NAMALWA (cell line): Measurements from ENCODE around the gene CCR9.
"Not testable (repeated sequence)": the region's sequence is repeated elsewhere in the genome, so short reads cannot be mapped to it uniquely, and the experiment has no call there.

ENCODE experiments used
- DNase-seq: peaks from one replicate; pipeline ENCODE4 v3.0.0-alpha.2; 2015; ENCODE audit warnings: low spot score

CCR9 gene, protein sequence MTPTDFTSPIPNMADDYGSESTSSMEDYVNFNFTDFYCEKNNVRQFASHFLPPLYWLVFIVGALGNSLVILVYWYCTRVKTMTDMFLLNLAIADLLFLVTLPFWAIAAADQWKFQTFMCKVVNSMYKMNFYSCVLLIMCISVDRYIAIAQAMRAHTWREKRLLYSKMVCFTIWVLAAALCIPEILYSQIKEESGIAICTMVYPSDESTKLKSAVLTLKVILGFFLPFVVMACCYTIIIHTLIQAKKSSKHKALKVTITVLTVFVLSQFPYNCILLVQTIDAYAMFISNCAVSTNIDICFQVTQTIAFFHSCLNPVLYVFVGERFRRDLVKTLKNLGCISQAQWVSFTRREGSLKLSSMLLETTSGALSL

DNA sequence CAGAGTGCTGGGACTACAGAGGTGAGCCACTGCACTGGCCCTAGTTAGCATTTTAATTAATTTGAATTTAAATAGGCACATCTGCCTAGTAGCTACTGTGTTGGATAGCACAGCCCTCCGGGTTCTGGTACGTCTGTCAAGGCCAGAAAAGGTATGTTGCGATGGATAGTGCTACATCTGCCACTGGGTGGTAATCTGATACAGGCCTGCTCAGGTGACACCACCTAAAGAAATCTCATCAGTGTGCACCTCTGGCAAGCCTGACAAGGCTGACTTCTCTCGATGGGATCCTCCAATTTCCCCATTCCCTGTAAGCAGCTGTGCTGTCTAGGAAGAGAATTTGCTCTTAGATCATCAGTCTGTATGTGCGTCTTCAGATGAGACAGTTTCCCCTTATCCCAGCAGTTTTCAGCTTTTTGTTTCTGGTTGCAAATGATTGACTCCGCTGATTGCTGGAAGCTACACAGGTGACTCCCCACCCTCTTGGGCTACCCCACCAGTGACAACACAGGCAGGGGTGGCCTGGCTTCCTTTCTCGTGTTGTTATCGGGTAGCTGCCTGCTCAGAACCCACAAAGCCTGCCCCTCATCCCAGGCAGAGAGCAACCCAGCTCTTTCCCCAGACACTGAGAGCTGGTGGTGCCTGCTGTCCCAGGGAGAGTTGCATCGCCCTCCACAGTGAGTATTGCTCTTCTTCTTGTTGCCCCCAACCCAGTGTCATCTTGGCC, at the start of gene CCR9:
TSS of gene CCR9 (plus strand) at position 565 of the 727 bp plus-strand sequence. CDS start 8,391 bp downstream, outside the sequence.
- no peak for DNase-seq

DNA sequence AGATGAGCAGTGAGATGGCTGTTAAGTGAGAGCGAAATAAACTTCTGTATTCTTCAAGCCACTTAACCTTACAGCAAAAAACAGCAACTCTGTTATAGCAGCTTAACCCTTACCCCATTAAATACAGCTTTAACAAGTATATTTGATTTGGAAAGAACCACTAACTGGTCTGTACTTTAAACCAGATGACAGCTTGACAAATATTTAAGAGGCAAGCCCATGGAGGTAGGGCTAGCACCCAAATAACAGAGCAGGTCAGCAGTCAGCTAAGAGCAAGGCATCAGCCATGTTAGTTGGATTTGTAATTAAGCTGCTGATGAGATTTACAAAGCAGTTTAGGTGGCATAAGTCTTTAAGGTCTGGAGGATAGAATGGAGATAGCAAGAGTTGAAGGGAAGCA, 47.9 kb upstream of the CCR9 start:
- DNase-seq = no peak

DNA sequence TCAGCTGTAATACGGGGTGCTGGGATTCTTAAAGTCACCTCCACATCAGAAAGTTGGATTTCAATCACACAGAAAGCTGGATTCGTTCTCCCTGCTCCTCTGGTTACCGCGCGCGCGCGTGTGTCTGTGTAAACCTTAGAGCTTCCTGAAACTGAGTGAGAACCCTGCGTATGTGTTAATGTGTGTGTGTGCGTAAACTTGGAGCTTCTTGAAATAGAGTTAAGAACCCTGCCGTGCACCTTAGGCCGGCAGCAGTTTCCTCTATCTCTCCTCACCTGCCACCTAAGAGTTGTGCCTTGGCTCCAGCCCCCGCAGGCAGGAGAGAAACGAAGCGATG, 45.0 kb upstream of the CCR9 start:
- no peak for DNase-seq

DNA sequence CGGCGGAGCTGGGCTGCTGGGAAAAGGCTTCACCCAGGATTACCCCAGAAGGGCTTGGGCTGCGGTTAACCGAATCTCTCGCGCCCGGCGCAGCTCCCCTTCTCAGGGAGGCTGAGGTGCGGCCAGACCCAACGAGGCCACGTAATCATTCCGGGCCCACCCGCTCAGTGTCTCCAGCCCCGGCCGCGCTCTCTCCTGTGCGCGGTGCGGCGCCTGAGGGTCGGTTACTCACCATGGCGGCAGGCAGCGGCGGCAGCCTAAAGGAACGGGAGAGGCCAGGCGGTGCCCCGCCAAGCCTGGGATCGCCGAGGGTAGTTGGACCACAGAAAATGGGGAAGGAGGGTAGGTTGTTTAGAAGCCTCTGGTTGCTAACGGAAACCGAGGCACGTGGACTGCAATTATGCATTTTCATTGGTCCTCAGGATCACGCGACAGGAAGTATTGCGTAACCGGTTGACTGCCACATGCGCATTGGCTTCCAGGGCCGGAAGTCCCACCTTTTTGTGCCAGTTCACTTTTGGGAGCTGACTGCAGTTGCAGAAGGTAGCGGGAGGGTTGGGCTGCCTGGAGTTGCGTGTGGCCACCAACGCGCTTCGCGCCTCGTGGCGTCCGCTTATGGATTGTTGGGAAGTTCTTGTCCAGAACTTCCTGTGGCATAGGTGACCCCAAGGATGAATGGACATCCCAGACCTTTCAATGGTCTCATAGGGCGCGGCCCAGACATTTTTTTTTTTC, 44.4 kb upstream of the CCR9 start, which contains the start of gene LZTFL1:
TSS of gene LZTFL1 (minus strand) at position 363 of the 735 bp plus-strand sequence. CDS start at position 235, 128 bp downstream.
- no peak for DNase-seq

DNA sequence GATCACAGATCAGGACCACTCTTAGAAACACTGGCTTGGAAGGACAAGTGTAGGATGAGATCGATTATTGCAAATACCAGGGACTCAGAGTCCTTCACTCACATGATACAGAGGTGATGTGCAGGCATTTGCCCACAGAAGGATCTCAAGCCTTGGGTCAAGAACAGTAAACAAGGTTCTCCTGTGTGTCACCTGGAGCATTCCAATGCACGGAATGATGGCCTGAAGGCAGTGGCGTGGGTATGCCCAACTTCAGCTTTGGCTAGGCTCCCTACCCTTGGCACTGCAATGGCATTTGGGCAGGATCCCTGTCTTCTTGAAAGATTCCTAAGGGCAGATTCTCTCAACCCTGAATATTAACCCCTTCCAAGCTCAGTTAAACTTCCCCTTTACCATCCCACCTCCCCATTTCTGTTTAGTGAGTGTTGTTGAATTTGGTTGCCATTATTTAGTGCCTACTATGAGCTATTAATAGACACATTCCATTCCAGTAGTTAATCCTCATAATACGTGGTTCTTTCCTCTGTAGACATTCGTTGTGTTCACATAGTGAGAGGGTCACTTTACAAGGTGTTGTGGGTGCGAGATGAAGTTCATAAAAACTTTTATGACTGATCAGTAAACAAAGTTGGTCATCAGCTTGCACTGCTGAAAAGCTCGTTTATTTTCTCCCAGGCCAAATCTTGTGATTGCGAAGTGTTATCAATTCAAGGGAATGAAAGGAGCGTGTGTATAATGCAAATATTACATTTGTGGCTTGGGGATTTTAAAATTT, 43.3 kb upstream of the CCR9 start:
- DNase-seq = no peak

DNA sequence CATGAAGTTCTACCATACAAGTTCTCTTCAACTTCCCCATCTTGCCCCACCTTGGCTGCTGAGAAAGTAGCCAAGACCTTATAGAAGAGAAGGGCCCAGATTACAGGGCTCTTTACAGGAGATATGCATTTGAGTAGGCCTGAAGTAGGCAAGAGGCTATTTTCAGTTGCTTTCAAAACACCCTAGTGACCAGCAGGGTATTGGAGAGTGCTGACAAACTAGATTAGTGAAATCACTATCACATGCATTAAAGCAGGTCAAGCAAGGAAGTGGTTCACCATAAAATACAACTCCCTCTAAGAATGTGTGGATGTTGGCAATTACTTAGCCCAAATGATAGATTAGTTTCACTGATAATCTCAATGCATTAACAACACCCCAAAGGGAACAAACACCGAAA, 41.7 kb upstream of the CCR9 start:
- DNase-seq = no peak

DNA sequence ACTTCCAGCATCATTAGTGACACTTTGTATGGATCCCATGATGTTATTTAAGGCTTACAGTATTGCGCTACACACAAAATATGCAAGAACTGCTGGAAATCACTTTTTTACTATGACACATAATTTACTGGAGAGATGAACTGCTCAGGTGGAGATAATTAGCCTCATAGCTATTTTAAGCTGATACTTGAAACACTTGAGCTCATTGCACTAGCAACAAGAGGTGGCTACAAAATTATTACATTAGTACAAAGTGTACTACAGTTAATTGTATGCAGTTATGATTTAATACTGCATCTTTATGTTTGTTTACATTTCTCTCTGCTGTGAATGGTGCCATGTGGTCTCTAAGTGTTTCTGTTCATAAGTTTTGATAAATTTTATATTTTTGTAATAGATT, 38.0 kb upstream of the CCR9 start:
- no peak for DNase-seq

DNA sequence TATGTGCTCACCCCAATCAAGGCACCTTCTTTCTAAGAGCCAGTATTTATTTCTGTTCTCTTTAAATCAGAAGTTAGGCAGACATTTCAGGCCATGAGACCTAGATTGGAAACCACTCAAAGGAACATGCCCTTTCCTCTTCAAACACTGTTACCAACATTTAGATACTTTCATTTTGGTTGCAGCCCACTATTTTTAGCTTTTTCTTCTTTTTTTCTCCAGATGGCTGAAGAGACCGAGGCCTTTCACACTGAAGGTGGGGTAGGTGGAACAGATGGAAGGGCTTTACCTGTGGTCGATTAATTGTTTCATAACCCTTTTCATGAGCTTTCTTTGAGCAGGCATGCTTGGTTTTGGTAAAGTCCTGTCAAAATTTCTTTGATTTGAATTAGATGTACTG, 33.5 kb upstream of the CCR9 start:
- DNase-seq = no peak

DNA sequence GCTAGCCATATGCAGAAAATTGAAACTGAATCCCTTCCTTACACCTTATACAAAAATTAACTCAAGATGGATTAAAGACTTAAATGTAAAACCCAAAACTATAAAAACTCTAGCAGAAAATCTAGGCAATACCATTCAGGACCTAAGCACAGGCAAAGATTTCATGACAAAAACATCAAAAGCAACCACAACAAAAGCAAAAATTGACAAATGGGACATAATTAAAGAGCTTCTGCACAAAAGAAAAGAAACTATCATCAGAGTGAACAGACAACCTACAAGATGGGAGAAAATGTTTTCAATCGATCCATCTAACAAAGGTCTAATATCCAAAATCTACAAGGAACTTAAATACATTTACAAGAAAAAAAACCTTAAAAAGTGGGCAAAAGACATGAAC, 30.0 kb upstream of the CCR9 start:
- DNase-seq = not testable (repeated sequence)

DNA sequence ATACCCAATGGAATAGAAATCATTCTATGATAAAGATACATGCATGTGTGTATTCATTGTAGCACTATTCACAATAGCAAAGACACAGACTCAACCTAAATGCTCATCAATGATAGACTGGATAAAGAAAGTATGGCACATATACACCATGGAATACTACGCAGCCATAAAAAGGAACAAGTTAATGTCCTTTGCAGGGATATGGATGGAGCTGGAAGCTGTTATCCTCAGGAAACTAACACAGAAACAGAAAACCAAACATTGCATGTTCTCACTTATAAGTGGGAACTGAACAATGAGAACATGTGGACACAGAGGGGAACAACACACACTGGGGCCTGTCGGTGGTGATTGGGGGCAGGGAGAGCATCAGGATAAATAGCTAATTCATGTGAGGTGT, 29.3 kb upstream of the CCR9 start:
- DNase-seq = not testable (repeated sequence)

DNA sequence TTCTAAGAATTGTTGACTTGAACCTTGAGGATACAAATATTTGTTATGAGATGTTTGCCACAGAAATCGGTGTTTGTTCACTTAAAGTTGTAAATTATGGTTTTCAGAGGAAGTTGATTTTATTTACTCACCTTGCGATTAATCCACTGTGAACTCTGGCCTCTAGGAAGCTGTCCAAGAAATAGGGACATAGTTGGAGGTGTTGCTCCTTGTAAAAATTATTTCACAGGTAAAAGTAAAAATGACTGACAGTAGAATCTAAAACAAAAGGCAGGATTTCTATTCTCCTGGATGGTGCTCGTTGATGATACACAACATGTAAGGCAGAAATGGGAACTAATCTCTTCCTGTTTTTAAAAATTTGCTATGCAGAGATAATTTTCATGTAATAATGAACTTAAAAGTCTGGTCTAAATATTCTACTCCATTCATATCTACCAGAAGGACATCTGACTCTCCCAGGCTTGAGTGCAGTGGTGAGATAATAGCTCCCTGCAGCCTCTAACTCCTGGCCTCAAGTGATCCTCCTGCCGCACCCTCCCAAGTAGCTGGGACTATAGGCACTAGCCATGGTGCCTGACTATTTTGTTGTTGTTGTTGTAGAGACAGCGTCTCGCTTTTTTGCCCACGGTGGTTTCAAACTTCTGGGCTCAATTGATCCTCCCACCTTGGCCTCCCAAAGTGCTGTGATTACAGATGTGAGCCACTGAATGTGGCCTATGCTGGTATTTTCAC, 27.4 kb upstream of the CCR9 start:
- DNase-seq = no peak

DNA sequence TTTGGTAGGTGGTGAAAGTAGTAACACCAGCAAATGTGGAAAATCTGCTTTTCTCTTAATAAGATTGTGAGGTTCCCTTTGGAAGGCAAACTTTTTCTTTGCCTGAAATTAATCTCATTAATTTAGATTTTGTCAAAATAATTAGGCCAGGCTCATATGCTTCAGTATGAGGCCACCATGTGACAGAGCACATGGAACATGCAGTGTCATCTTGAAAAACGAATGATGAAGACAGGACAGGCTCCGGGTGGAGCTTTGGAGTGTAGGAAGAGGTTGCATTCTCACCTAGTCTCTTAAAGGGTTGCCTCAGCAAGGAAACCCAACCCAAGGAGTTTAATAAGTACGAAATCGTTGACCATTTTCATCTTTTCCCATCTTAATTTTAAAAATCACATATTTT, 25.9 kb upstream of the CCR9 start:
- no peak for DNase-seq

DNA sequence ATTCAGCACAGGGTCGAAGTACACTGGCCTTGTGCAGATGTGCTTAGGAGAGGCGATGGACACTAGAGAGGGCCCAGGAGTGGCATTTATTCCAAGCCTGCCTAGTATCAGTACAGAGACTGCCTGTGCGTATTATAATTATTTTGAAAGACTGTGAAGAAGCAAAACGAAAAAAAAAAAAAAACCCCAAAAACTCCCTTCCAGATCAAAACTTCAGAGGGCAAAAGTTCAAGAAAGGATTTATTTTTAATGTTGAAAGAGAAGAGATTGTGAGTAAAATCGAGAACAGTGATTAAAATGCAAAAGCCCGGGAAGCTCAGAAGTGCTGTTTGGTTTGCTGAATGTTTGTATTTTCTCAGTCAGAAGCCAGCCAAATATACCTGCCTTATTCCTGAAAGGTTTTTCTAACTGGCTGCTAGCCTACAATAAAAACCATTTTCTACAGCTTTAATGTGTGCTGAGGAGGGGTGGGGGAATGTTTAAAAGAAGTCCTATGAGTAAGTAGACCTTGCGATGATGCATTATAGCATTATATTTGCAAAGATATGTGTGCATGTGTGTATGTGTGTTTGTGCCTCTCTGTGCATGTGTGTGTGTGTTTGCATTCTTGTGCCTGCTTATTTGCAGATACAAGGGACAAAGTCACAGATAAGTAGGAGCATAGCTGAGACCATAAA, 25.2 kb upstream of the CCR9 start:
- DNase-seq = no peak

DNA sequence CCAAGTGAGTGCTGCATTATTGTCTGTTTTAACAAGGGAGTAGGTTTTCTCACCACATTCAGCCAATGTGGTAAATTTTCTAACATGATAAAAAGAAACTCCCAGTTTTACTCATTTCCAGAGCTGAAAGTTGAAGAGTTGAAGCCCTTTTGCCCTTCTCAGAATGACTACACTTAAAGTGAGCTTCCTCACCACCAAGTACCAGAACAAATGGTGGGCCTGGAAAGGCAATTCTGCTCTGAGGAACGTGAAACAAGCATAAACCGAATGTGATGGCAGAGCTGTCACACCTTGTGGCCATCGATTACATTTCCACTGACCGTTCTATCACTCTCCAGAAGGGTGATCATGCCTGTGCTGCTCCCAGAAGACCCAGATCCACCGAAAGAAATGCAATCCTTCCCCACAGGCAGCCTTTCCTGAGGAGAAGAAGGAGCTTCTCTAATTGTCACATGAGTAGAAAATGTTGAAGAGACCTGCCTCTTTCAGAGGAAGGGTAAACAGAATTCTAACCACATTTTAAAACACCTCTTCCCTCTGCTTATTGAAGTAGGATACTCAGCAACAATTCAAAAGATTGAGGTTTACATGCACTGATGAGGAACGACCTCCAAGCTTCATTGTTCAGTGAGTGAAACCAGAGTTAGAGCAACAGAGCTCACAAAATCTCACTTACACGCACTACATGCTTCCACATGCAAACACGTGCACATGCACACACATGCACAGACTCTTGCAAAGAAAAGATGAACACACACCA, 21.4 kb upstream of the CCR9 start:
- no peak for DNase-seq

DNA sequence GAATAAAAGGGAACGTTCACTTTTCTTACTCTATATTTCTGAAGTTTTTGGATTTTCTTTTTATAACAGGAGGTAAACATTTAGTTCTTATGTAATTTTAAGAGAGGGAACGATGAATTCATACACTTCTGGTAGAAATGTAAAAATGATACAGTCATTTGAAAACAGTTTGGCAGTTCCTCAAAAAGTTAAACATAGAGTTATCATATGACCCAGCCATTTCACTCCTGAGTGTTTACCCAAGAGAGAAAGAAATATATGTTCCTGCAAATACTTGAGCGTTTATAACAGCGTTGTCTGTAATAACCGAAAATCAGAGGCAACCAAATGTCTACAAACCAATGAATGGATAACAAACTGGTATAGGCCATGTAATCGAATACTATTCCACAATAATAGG, 20.8 kb upstream of the CCR9 start:
- DNase-seq = no peak

DNA sequence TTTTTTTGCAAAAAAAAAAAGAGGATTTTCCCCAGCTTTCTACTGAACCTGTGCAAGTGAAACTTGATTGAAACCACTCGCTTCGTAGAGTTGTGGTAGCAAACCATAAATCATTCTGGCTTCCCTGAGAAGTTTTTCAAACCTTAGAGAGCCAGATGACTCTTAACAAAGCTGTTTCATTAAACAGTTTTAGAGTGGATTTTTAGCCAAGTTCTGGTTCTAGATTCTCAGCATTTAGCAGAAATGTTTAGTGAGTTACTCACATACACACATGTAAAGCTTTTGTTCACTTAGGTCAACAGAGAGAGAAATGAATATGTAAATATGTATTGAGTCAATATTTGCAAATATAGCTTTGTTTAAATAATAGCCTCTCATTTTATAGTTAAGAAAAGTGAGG, 18.1 kb upstream of the CCR9 start:
- DNase-seq = no peak

DNA sequence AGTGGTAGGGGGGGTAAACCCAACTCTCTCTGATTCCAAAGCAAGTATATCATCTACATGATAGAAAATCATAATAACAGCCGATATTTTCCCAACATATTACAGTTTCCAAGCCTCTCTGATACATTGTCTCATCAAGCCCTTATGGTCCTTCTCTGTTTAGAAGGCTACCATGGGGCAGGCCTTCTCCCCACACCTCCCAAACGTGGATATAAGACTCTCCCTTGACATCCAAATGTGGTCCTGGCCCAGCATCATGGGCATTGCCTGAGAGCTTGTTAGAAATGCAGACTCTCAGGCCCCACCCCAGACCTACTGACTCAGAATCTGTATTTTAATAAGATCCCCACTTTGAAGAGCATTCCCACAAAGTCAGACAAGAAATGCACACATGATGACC, 17.7 kb upstream of the CCR9 start:
- no peak for DNase-seq

DNA sequence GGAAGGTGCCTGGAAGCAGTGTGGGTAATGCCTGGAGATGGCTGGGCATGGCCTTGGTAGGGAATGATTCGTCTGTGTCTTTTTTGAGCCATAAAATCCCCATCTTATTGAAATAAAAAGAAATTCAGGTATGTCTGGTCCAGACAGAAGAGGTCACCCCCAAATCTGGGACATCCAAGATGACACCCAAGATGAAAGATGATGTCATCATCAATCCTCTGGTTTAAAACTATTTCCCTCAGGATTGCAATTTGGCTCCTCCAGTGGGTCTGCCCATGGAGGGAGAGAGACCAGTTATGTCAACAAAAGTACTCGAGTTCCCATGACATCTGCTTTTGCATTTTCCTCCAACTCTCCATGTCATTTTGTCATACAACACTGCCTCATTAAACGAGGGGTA, 16.7 kb upstream of the CCR9 start:
- DNase-seq = no peak

DNA sequence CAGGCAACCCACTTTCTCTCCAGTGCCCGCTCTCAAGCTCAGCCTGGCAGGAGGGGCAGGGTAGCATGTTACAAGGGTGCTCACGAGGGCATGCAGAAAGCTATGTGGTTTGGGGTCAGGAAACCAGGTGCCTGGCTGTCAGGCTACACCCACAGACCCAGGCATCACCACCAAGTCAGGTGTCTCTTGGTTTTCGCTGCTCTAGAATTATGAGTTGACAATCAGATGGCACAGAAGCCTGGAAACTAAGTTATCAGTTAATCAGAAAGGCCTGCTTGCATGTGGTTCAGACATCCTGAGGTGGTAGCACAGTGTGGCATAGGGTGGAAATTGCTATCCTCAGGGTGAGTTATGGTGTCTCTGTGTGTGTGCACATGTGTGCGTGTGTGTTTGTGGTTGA, 16.2 kb upstream of the CCR9 start:
- DNase-seq = no peak

DNA sequence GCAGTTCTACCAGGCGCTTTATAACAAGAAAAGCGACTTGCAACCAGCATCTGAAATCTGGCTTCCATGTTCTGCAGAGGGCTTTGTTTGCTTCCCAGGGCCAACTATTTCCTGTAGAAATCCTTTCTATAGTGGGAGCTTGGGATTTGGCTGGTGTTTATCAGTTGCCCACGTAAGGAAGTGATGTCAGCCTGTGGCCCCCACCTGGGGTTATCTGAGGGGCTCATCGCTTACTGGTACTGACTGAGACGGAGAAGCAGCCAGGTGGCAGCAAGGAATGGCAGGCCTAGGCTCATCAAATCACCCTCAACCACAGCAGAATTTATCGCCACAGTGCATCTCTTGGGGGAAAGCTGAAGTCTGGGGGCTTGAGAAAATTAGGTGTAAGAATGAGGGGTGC, 14.6 kb upstream of the CCR9 start:
- DNase-seq = no peak
